ENCODE measurements around the gene TRMT5. TPM values are rescaled to one million over a fixed set of nuclear protein-coding genes. Genes with fewer than 3 reads are reported as not detected.

TRMT5 gene
- total RNA-seq, 2 experiments from 2014 or later: 16.0 to 16.4 TPM

DNA sequence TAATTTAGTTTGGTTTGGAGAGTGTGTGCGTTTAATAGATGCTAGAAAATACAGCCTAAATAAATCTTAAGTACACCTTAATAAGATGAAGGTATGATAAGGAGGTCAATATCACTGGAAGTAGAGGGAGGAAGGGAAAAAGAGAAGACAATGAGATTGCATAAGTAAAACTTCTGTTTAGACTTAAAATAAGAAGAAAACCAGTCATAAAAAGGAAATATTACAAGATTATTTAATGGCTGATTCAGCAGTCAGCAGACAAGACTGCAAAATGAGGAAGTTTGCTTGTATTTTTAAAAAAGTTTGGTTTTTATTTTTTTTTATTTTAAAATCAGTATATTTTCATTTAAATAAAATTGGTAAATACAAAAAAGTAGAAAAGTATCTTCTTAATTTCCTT lies 3.3 kb upstream of the TRMT5 start:
- CTCF ChIA-PET: no interaction called here
- no peak for DNase-seq

GRCh38 chr14:60981633-60982455 lies 965 bp upstream of the TRMT5 start:
- POLR2A ChIA-PET: interaction anchor here (1.0 to 1.7 kb wide), 6 partner anchors 12 to 733 kb away, joined by 3 to 7 read pairs (median 3); partner anchors contain the start of gene PPM1A
- Mint-ChIP-seq H3K27me3 (no peaks in the 10 kb centered on the region), H3K36me3 (ENCODE audit: low read depth) (peaks cover 19% of the 10 kb centered on the region), H3K9me3 (no peaks in the 10 kb centered on the region), H3K4me1 (ENCODE audit: low read depth) (peaks cover 27% of the 10 kb centered on the region), H3K4me3 (no peak overlapping the region), H3K27ac (no peak overlapping the region)
- TF ChIP-seq CTCF (IDR thresholded peaks at IDR 0.05): no peak
- CTCF ChIA-PET: interaction anchor here (0.7 to 1.2 kb wide), 3 partner anchors 18 to 357 kb away, joined by 3 to 4 read pairs (median 3); no protein-coding TSS in a partner anchor
- DNase-seq: peak; percentile 17
- no peak for ATAC-seq
- intact Hi-C loops (cut with micrococcal nuclease): no loop called here

More for the DNA sequence above, 3.3 kb upstream of the TRMT5 start:
- intact Hi-C loops (cut with micrococcal nuclease): no loop called here
- Mint-ChIP-seq H3K4me3 (no peak overlapping the region), H3K27me3 (no peaks in the 10 kb centered on the region), H3K4me1 (ENCODE audit: low read depth) (peaks cover 12% of the 10 kb centered on the region), H3K27ac (no peak overlapping the region), H3K36me3 (ENCODE audit: low read depth) (peaks cover 5% of the 10 kb centered on the region), H3K9me3 (no peaks in the 10 kb centered on the region)
- no peak for ATAC-seq
- TF ChIP-seq CTCF (IDR thresholded peaks at IDR 0.05): no peak
- POLR2A ChIA-PET: no interaction called here

- Mint-ChIP-seq H3K4me1 (ENCODE audit: low read depth) (peaks cover 37% of the 10 kb centered on the region), H3K4me3 (no peak overlapping the region), H3K36me3 (ENCODE audit: low read depth) (peaks cover 42% of the 10 kb centered on the region), H3K27me3 (no peaks in the 10 kb centered on the region), H3K9me3 (no peaks in the 10 kb centered on the region), H3K27ac (no peak overlapping the region)
- ChIA-PET CTCF (interaction anchor here (2.1 kb wide), 1 partner anchor 10 kb away, joined by 6 read pairs; no protein-coding TSS in a partner anchor), POLR2A (interaction anchor here (0.7 kb wide), 1 partner anchor 288 kb away, joined by 4 read pairs; no protein-coding TSS in a partner anchor)
- no peak for DNase-seq
- intact Hi-C loops (cut with micrococcal nuclease): no loop called here
- ATAC-seq: no peak
- TF ChIP-seq CTCF (IDR thresholded peaks at IDR 0.05): no peak
Measured at GRCh38 chr14:60977847-60978246, 3.0 kb downstream of the TRMT5 start.

GRCh38 chr14:60975551-60975950 lies 5.3 kb downstream of the TRMT5 start:
- no peaks in the 10 kb centered on the region for H3K27me3 Mint-ChIP-seq
- peaks cover 44% of the 10 kb centered on the region for H3K36me3 Mint-ChIP-seq (ENCODE audit: low read depth)

More at GRCh38 chr14:60975551-60975950, 5.3 kb downstream of the TRMT5 start:
- no peaks in the 10 kb centered on the region for H3K9me3 Mint-ChIP-seq
- no peak overlapping the region for H3K27ac Mint-ChIP-seq
- peaks cover 37% of the 10 kb centered on the region for H3K4me1 Mint-ChIP-seq (ENCODE audit: low read depth)
- ChIA-PET CTCF (no interaction called here), POLR2A (no interaction called here)
- intact Hi-C loops (cut with micrococcal nuclease): no loop called here
- no peak for ATAC-seq
- no peak for DNase-seq
- H3K4me3 Mint-ChIP-seq: no peak overlapping the region
- no peak for TF ChIP-seq CTCF (IDR thresholded peaks at IDR 0.05)
